ENCODE data around the gene PHETA2. TPM values are rescaled to one million over a fixed set of nuclear protein-coding genes. Genes with fewer than 3 reads are reported as not detected.

Gene PHETA2
- total RNA-seq, 1 experiment from 2014 or later: not detected

DNA sequence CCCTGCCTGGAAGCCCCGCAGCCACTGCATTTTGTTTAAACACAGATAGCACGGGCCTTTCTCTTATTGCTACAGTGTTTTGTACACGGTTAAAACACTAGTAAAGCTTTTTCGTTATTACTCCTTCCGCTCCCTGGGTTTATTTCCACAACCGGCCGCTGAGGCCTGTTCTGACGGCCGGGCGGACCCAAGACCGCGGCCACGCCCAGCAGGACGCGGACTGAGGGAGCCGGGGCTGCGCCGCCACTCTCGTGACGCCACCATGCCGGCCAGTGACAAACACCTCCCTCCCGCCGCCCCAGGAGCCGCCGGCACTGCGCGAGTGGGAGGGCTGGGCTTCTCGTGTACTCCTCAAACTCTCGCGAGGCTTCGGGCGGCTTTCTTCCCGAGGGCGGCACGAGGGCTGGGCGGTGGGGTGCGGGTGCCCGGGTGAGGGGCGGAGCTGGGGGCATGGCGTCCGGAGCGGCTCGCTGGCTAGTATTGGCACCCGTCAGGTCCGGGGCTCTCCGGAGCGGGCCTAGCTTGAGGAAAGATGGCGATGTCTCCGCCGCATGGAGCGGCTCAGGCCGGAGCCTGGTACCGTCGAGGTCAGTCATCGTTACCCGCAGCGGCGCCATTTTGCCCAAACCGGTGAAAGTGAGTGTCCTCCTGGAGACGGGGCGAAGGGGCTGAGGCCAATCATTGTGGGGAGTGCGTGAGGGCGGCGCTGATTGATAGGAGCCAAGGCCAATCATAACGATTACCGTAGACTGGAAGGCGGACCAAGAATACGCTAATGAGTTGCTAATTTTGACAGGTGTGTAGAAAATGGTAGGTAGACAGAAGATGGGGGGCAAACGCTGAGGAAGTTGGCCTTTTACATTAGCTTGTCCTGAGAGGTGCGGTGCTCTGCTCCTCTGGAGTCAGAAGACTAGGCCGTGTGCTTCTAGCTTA lies 5.5 kb downstream of the PHETA2 start, which contains the start of gene SMDT1:
SMDT1 (plus strand) TSS at position 382 of the 933 bp plus-strand sequence; CDS start at position 451, 69 bp downstream.
- peak within 1 kb of the TSS; percentile 78 for H3K9ac ChIP-seq (ENCODE audit: low read length)
- H3K36me3 ChIP-seq (ENCODE audit: insufficient read depth, low read length): peaks cover 21% of the 10 kb centered on the region
- peak within 1 kb of the TSS; percentile 83 for H3K4me2 ChIP-seq (ENCODE audit: low read depth, low read length, poor library complexity, severe bottlenecking)
- peaks cover 18% of the 10 kb centered on the region for H3K4me1 ChIP-seq (ENCODE audit: low read length)
- peak within 1 kb of the TSS; percentile 68 for H2AFZ ChIP-seq (ENCODE audit: low read length)
- DNase-seq: peak; percentile 100
- no peaks in the 10 kb centered on the region for H3K27me3 ChIP-seq (ENCODE audit: low read length)
- H3K9me2 ChIP-seq (replicated peaks; ENCODE audit: insufficient read depth, low read length): no peaks in the 10 kb centered on the region
- H3K79me2 ChIP-seq (ENCODE audit: low read length): peaks cover 31% of the 10 kb centered on the region
- no peaks in the 10 kb centered on the region for H4K20me1 ChIP-seq (ENCODE audit: insufficient read depth, low read depth, low read length)
- no peaks in the 10 kb centered on the region for H3K9me3 ChIP-seq (ENCODE audit: low read length)
- peak within 1 kb of the TSS; percentile 76 for H3K27ac ChIP-seq (ENCODE audit: low read length)
- peak within 1 kb of the TSS; percentile 81 for H3K4me3 ChIP-seq (ENCODE audit: low read length)

DNA sequence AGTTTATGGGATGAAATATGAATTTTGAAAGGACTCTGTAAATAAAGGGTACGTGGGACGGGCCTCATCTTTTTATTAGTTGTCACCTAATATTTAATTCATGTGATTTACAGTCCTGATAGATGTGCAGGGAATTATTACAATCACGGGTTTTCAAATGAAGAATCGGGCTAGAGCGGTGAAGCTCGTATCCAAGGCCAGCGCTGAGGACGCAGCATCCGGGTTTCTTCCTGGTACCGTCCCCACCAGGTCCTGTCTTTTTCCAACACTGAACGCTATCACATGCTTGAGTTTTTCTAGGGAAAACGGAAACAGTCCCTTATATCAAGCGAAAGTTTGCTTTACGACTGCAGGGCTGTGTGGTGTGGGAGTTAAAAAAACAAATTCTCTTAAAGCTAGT lies 6.2 kb downstream of the PHETA2 start:
- Histone ChIP-seq H3K9ac (ENCODE audit: low read length) (peak overlapping the region; percentile 78), H4K20me1 (ENCODE audit: insufficient read depth, low read depth, low read length) (no peaks in the 10 kb centered on the region), H3K4me3 (ENCODE audit: low read length) (peak overlapping the region; percentile 81), H3K4me2 (ENCODE audit: low read depth, low read length, poor library complexity, severe bottlenecking) (peak overlapping the region; percentile 83), H3K79me2 (ENCODE audit: low read length) (peaks cover 31% of the 10 kb centered on the region), H3K27ac (ENCODE audit: low read length) (peak overlapping the region; percentile 76; the same call in 1 of the 2 replicates), H3K9me3 (ENCODE audit: low read length) (no peaks in the 10 kb centered on the region), H3K27me3 (ENCODE audit: low read length) (no peaks in the 10 kb centered on the region), H3K36me3 (ENCODE audit: insufficient read depth, low read length) (peaks cover 21% of the 10 kb centered on the region), H3K4me1 (ENCODE audit: low read length) (peaks cover 18% of the 10 kb centered on the region), H2AFZ (ENCODE audit: low read length) (0 out of 2 replicates have a peak overlapping the region, but pooled peaks have one; percentile 24), H3K9me2 (replicated peaks; ENCODE audit: insufficient read depth, low read length) (no peaks in the 10 kb centered on the region)
- DNase-seq: peak; percentile 67

DNA sequence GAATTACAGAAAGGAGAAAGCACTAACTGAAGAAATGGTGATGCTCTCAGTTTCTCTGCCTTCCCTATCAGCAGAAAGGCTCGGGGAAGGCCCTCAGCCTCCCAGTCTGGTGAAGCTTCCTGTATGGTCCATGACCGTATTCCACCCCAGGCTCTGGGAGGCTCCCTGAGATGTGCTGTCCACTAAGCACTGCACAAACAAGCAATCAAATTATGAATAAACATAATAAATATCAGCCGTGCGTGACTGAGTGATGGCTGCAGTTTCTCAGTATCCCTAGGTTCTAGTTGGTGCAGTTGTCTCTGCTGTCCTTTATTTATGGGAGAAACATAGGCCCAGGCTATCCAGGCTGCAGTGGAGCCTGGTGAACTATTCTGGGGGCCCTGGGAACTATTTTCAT lies 9.1 kb downstream of the PHETA2 start:
- H3K27ac ChIP-seq (ENCODE audit: low read length): no peak overlapping the region
- no peak overlapping the region for H2AFZ ChIP-seq (ENCODE audit: low read length)
- H3K9me3 ChIP-seq (ENCODE audit: low read length): no peaks in the 10 kb centered on the region
- no peaks in the 10 kb centered on the region for H3K9me2 ChIP-seq (replicated peaks; ENCODE audit: insufficient read depth, low read length)
- no peak for DNase-seq
- no peak overlapping the region for H3K9ac ChIP-seq (ENCODE audit: low read length)
- H4K20me1 ChIP-seq (ENCODE audit: insufficient read depth, low read depth, low read length): no peaks in the 10 kb centered on the region
- peaks cover 42% of the 10 kb centered on the region for H3K79me2 ChIP-seq (ENCODE audit: low read length)
- no peaks in the 10 kb centered on the region for H3K27me3 ChIP-seq (ENCODE audit: low read length)
- H3K4me1 ChIP-seq (ENCODE audit: low read length): peaks cover 18% of the 10 kb centered on the region
- no peak overlapping the region for H3K4me2 ChIP-seq (ENCODE audit: low read depth, low read length, poor library complexity, severe bottlenecking)
- H3K36me3 ChIP-seq (ENCODE audit: insufficient read depth, low read length): peaks cover 35% of the 10 kb centered on the region
- H3K4me3 ChIP-seq (ENCODE audit: low read length): no peak overlapping the region

DNA sequence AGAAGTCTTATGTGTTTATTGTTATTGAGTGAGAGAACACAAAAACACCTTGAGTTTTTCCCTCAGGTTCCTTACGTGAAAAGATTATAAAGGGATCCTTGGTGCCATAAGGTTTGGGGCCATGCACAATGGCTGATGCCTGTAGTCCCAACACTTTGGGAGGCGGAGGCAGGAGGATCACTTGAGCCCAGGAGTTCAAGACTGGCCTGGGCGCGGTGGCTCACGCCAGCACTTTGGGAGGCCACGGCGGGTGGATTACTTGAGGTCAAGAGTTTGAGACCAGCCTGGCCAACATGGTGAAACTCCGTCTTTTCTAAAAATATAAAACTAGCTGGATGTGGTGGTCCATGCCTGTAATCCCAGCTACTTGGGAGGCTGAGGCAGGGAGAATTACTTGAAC lies 10.8 kb downstream of the PHETA2 start:
- Histone ChIP-seq H3K9me2 (replicated peaks; ENCODE audit: insufficient read depth, low read length) (no peaks in the 10 kb centered on the region), H3K36me3 (ENCODE audit: insufficient read depth, low read length) (peaks cover 45% of the 10 kb centered on the region), H2AFZ (ENCODE audit: low read length) (no peak overlapping the region), H3K4me3 (ENCODE audit: low read length) (no peak overlapping the region), H3K27ac (ENCODE audit: low read length) (no peak overlapping the region), H3K9ac (ENCODE audit: low read length) (no peak overlapping the region), H3K9me3 (ENCODE audit: low read length) (no peaks in the 10 kb centered on the region; the same call in 1 of the 2 replicates), H4K20me1 (ENCODE audit: insufficient read depth, low read depth, low read length) (no peaks in the 10 kb centered on the region), H3K27me3 (ENCODE audit: low read length) (no peaks in the 10 kb centered on the region), H3K79me2 (ENCODE audit: low read length) (peaks cover 56% of the 10 kb centered on the region), H3K4me1 (ENCODE audit: low read length) (peaks cover 17% of the 10 kb centered on the region), H3K4me2 (ENCODE audit: low read depth, low read length, poor library complexity, severe bottlenecking) (no peak overlapping the region)
- no peak for DNase-seq

DNA sequence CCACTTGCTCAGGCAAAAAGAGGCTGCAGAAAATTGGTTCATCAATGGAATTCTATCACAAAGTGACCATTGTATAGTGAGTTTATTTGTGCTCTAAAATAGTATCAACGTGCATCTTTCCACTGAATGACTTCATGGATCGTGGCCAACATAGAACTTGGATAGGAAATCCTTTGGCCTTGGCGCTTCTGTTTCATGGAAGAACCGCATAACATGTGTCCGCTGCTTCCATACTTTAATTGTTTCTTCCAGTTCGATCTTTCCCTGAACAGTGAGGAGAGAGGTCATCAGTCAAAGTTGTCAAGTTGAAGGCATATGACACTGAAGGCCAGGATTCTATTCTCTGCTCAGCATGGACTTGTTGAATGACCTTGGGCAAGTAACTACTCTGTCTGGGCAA lies 12.0 kb downstream of the PHETA2 start:
- no peak overlapping the region for H3K27ac ChIP-seq (ENCODE audit: low read length)
- DNase-seq: no peak
- H3K9me2 ChIP-seq (replicated peaks; ENCODE audit: insufficient read depth, low read length): no peaks in the 10 kb centered on the region
- H3K4me3 ChIP-seq (ENCODE audit: low read length): no peak overlapping the region
- H3K27me3 ChIP-seq (ENCODE audit: low read length): no peaks in the 10 kb centered on the region
- no peaks in the 10 kb centered on the region for H4K20me1 ChIP-seq (ENCODE audit: insufficient read depth, low read depth, low read length)
- no peak overlapping the region for H3K4me2 ChIP-seq (ENCODE audit: low read depth, low read length, poor library complexity, severe bottlenecking)
- no peak overlapping the region for H2AFZ ChIP-seq (ENCODE audit: low read length)
- H3K36me3 ChIP-seq (ENCODE audit: insufficient read depth, low read length): peaks cover 45% of the 10 kb centered on the region
- no peaks in the 10 kb centered on the region; the same call in 1 of the 2 replicates for H3K9me3 ChIP-seq (ENCODE audit: low read length)
- H3K4me1 ChIP-seq (ENCODE audit: low read length): peaks cover 12% of the 10 kb centered on the region
- no peak overlapping the region for H3K9ac ChIP-seq (ENCODE audit: low read length)
- H3K79me2 ChIP-seq (ENCODE audit: low read length): peaks cover 47% of the 10 kb centered on the region

DNA sequence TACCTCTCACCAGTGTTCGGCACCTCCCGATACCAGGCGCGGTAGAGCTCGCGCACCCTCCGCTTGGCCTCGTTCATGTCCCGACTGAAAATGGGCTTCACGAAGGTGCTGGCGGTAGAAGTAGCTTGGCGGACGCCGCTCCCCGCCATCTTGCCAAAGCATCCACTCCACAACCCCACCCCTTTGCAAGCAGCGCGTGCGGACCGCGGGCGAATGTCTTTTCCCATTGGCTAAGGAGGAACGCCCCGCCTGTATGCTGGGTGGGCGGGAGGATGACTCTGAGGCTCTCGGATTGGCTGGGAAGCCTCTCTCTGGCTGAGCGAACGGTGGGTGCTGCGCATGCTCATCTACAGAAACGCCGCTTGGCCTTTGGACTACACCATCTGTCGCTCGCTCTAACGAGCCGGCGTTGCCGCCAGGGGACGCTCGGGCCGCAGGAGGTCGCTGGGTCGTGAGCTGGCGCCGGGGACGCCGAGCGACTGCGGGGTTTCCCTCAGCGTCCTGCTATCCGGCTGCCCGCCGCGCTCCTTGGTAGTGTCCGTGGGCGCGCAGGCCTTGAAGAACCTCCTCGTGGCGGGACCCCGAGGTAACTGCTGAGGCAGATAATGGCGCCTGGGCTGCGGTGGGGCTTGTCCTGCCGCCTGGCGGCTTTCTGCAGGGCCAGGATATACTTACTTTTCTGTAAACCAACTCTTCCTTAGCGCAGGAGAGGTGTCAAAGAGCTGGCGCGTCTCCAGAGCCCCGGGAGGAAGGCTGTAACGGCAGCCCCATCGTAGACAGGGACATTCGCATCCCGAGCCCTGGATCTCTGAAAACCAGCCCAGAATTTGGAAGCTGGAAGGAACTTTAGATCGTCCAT lies 16.8 kb downstream of the PHETA2 start, which contains the start of gene NDUFA6:
NDUFA6 (minus strand) TSS at position 177 of the 859 bp plus-strand sequence; CDS start at position 149, 28 bp downstream.
- H3K4me2 ChIP-seq (ENCODE audit: low read depth, low read length, poor library complexity, severe bottlenecking): peak within 1 kb of the TSS; percentile 75
- H3K36me3 ChIP-seq (ENCODE audit: insufficient read depth, low read length): peaks cover 24% of the 10 kb centered on the region
- peak within 1 kb of the TSS; percentile 82 for H3K9ac ChIP-seq (ENCODE audit: low read length)
- peaks cover 26% of the 10 kb centered on the region for H3K79me2 ChIP-seq (ENCODE audit: low read length)
- H3K4me3 ChIP-seq (ENCODE audit: low read length): peak within 1 kb of the TSS; percentile 74
- H3K9me2 ChIP-seq (replicated peaks; ENCODE audit: insufficient read depth, low read length): no peaks in the 10 kb centered on the region
- no peaks in the 10 kb centered on the region; the same call in 1 of the 2 replicates for H3K9me3 ChIP-seq (ENCODE audit: low read length)
- DNase-seq: peak; percentile 99
- H3K27me3 ChIP-seq (ENCODE audit: low read length): no peaks in the 10 kb centered on the region
- H4K20me1 ChIP-seq (ENCODE audit: insufficient read depth, low read depth, low read length): no peaks in the 10 kb centered on the region
- peaks cover 18% of the 10 kb centered on the region for H3K4me1 ChIP-seq (ENCODE audit: low read length)
- peak within 1 kb of the TSS; percentile 54 for H3K27ac ChIP-seq (ENCODE audit: low read length)
- H2AFZ ChIP-seq (ENCODE audit: low read length): peak within 1 kb of the TSS; percentile 63; the same call in 1 of the 2 replicates

DNA sequence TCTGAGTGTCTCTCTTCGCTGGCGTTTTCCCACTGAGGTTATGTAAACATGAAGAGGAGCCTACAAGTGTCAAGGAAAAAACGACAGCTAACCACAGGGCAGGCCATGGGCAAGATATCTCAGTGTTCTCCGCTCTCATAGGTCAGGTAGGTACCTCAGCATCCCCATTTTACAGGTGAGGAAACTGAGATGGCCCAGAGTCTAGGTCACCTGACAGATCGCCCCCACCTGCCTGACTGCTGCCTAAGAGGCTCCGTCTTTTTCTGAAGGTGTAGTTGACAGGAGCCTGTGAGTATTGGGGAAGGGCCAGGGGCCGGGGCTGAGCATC lies 17.4 kb downstream of the PHETA2 start:
- no peak for DNase-seq
- H3K9me3 ChIP-seq (ENCODE audit: low read length): no peaks in the 10 kb centered on the region; the same call in 1 of the 2 replicates
- peak overlapping the region; percentile 65 for H3K9ac ChIP-seq (ENCODE audit: low read length)
- no peak overlapping the region for H3K27ac ChIP-seq (ENCODE audit: low read length)
- no peaks in the 10 kb centered on the region for H4K20me1 ChIP-seq (ENCODE audit: insufficient read depth, low read depth, low read length)
- peak overlapping the region; percentile 75 for H3K4me2 ChIP-seq (ENCODE audit: low read depth, low read length, poor library complexity, severe bottlenecking)
- peaks cover 18% of the 10 kb centered on the region for H3K36me3 ChIP-seq (ENCODE audit: insufficient read depth, low read length)
- no peaks in the 10 kb centered on the region for H3K27me3 ChIP-seq (ENCODE audit: low read length)
- peak overlapping the region; percentile 65 for H3K4me3 ChIP-seq (ENCODE audit: low read length)
- H3K4me1 ChIP-seq (ENCODE audit: low read length): peaks cover 18% of the 10 kb centered on the region
- peak overlapping the region; percentile 63; the same call in 1 of the 2 replicates for H2AFZ ChIP-seq (ENCODE audit: low read length)
- H3K79me2 ChIP-seq (ENCODE audit: low read length): peaks cover 22% of the 10 kb centered on the region
- no peaks in the 10 kb centered on the region for H3K9me2 ChIP-seq (replicated peaks; ENCODE audit: insufficient read depth, low read length)

Data from Karpas-422 (cell line).